CD14-positive monocyte (primary cell): ENCODE results near the gene EML4. TPM values are rescaled to one million over a fixed set of nuclear protein-coding genes. Genes with fewer than 3 reads are reported as not detected.
A peak's percentile ranks its signal among the peaks of the same experiment; 100 is the strongest.
"Not testable (repeated sequence)": the region's sequence is repeated elsewhere in the genome, so short reads cannot be mapped to it uniquely, and the experiment has no call there.

Experiments
- DNase-seq, 3 donors: peaks; one replicate each; pipeline ENCODE4 v3.0.0-alpha.2; 2011 to 2022
- H2AFZ ChIP-seq: 2 replicates; pipeline ENCODE4 v1.6.0; 2012; ENCODE audit warnings: mild to moderate bottlenecking, low read depth, low read length, inconsistent platforms; ENCODE audit not compliant: insufficient read depth, poor library complexity, severe bottlenecking
- H3K27ac ChIP-seq, 2 donors: 1 replicate in 1 of 2; 2 replicates in 1 of 2; pipeline ENCODE4 v1.5.1; 2012 to 2013; ENCODE audit warnings: low read length in 2 of 2, control low read depth in 1 of 2, inconsistent platforms in 1 of 2, low read depth in 1 of 2, mild to moderate bottlenecking in 1 of 2
- H3K27me3 ChIP-seq, 2 donors: one replicate each; pipeline versions ENCODE4 v1.6.0 to v1.6.1; 2011 to 2013; ENCODE audit warnings: low read length in 2 of 2; ENCODE audit not compliant: control insufficient read depth in 2 of 2, insufficient read depth in 2 of 2
- H3K36me3 ChIP-seq, 2 donors: replicated peaks in 1 of 2; 1 replicate in 1 of 2; 2 replicates in 1 of 2; pipeline versions ENCODE4 v1.5.1 to v1.6.1; 2012 to 2013; ENCODE audit warnings: low read length in 2 of 2, control low read depth in 1 of 2, inconsistent platforms in 1 of 2, mild to moderate bottlenecking in 1 of 2; ENCODE audit not compliant: insufficient read depth in 2 of 2, control insufficient read depth in 1 of 2
- H3K4me1 ChIP-seq, 2 donors: 1 replicate in 1 of 2; 2 replicates in 1 of 2; pipeline versions ENCODE4 v1.5.1 to v1.6.1; 2012 to 2013; ENCODE audit warnings: low read length in 2 of 2, control low read depth in 1 of 2, inconsistent platforms in 1 of 2, mild to moderate bottlenecking in 1 of 2, moderate library complexity in 1 of 2; ENCODE audit not compliant: insufficient read depth in 2 of 2, control insufficient read depth in 1 of 2
- H3K4me2 ChIP-seq: replicated peaks from 2 replicates; pipeline ENCODE3; 2012; ENCODE audit warnings: low read length, moderate library complexity, mild to moderate bottlenecking; ENCODE audit not compliant: poor library complexity, severe bottlenecking; ENCODE audit errors: extremely low read depth
- H3K4me3 ChIP-seq, 3 experiments: fragments of 200-600 bp in 1 of 3; sonication (generic) in 1 of 3; replicated peaks in 1 of 3; 1 replicate in 2 of 3; 2 replicates in 1 of 3; pipeline ENCODE4 v1.5.1; 2011 to 2013; ENCODE audit warnings: low read length in 3 of 3, mild to moderate bottlenecking in 3 of 3, control low read depth in 2 of 3, low read depth in 2 of 3, inconsistent platforms in 1 of 3, moderate library complexity in 1 of 3
- H3K79me2 ChIP-seq: 2 replicates; pipeline ENCODE4 v1.6.0; 2012; ENCODE audit warnings: mild to moderate bottlenecking, control low read depth, inconsistent platforms, low read length, moderate library complexity; ENCODE audit not compliant: insufficient read depth
- H3K9ac ChIP-seq: 2 replicates; pipeline ENCODE4 v1.6.0; 2017; ENCODE audit warnings: low read length, mild to moderate bottlenecking; ENCODE audit not compliant: insufficient read depth, poor library complexity, severe bottlenecking
- H3K9me3 ChIP-seq, 2 donors: replicated peaks in 1 of 2; 1 replicate in 1 of 2; 2 replicates in 1 of 2; pipeline versions ENCODE4 v1.5.1 to v1.6.1; 2012 to 2013; ENCODE audit warnings: low read length in 2 of 2, control low read depth in 1 of 2; ENCODE audit not compliant: control insufficient read depth in 1 of 2, insufficient read depth in 1 of 2
- H4K20me1 ChIP-seq: 2 replicates; pipeline ENCODE4 v1.6.0; 2012; ENCODE audit warnings: mild to moderate bottlenecking, low read length, control low read depth, moderate library complexity; ENCODE audit not compliant: insufficient read depth
- H3K27ac Mint-ChIP-seq, 7 donors: one replicate each; pipeline ENCODE4 v1.8.0; 2020; ENCODE audit warnings: mild to moderate bottlenecking in 7 of 7, mixed read lengths in 7 of 7, moderate library complexity in 6 of 7, inconsistent platforms in 2 of 7
- H3K27me3 Mint-ChIP-seq, 3 donors: one replicate each; pipeline ENCODE4 v1.8.0; 2021 to 2022; ENCODE audit warnings: low read depth in 3 of 3, mild to moderate bottlenecking in 3 of 3, mixed read lengths in 3 of 3, moderate library complexity in 3 of 3, inconsistent platforms in 1 of 3
- H3K36me3 Mint-ChIP-seq, 2 donors: one replicate each; pipeline ENCODE4 v1.8.0; 2020; ENCODE audit warnings: mixed read lengths in 2 of 2, inconsistent platforms in 1 of 2, mild to moderate bottlenecking in 1 of 2
- H3K4me1 Mint-ChIP-seq: one replicate; pipeline ENCODE4 v1.8.0; 2020; ENCODE audit warnings: mild to moderate bottlenecking, mixed read lengths
- H3K4me3 Mint-ChIP-seq, 2 donors: one replicate each; pipeline ENCODE4 v1.8.0; 2020; ENCODE audit warnings: mild to moderate bottlenecking in 2 of 2, mixed read lengths in 2 of 2, moderate library complexity in 1 of 2
- H3K9me3 Mint-ChIP-seq, 7 donors: one replicate each; pipeline ENCODE4 v1.8.0; 2020 to 2022; ENCODE audit warnings: mixed read lengths in 7 of 7, mild to moderate bottlenecking in 6 of 7, moderate library complexity in 6 of 7, inconsistent platforms in 2 of 7
- WGBS: methylation state at CpG from one replicate; pipeline ENCODE4 v1.1.5; 2013; ENCODE audit warnings: missing lambda C conversion rate; ENCODE audit not compliant: insufficient coverage; 5-methylcytosine and 5-hydroxymethylcytosine counted together
- intact Hi-C, 2 donors: fragments of 100-400 bp; cut with micrococcal nuclease; formaldehyde crosslinking; loops; one replicate each; pipeline versions ENCODE4 v1.15.0 to v1.15.1; 2023
- polyA plus RNA-seq, 3 donors: library from polyadenylated mRNA; depleted of rRNA in 1 of 3; unstranded in 2 of 3; stranded (reverse) in 1 of 3; fragments of 300-500 nt in 2 of 3; fragments of >200 nt in 1 of 3; fragmentation: Illumina TruSeq in 2 of 3; gene quantifications; 1 replicate in 2 of 3; 2 replicates in 1 of 3; pipeline ENCODE4 v1.2.3, GENCODE V29; 2012 to 2021
- TF ChIP-seq, protein P1 (sequence below): fragments of 200-600 bp; IDR thresholded peaks from one replicate; pipeline ENCODE4 v1.8.0; 2022; ENCODE audit warnings: antibody characterized with exemption, mild to moderate bottlenecking

The EML4 gene
- polyA plus RNA-seq, 3 donors, result 11.5 to 24.3 (median 15.0) TPM

DNA sequence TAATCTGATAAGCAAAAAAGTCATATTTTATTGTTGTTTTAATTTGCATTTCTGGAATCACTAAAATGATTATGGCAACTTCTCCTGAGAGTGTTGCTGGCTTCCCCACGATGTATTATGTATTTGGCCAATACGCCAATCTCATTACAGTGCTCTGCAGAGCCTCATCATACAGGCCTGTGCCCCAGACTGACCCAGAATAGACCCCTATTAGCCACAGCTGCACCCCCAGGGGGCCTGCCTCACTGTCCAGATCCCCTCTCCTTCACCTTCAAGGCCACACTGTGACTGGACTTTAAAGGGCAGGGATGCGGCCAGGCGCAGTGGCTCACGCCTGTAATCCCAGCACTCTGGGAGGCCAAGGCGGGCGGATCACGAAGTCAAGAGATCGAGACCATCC lies 209.3 kb downstream of the EML4 start:
- intact Hi-C loops, result no loop called here
- no peak overlapping the region for H3K27ac ChIP-seq
- H3K79me2 ChIP-seq, result no peaks in the 10 kb centered on the region
- no peak overlapping the region for H3K27ac Mint-ChIP-seq
- H3K4me3 ChIP-seq, result no peak overlapping the region
- no peak overlapping the region for H3K9ac ChIP-seq
- H3K36me3 Mint-ChIP-seq, result no peaks in the 10 kb centered on the region
- H3K4me1 ChIP-seq, result no peaks in the 10 kb centered on the region
- H3K36me3 ChIP-seq, result no peaks in the 10 kb centered on the region
- peaks cover 3 to 4% (median 3%) of the 10 kb centered on the region in 3 donors for H3K27me3 Mint-ChIP-seq
- H2AFZ ChIP-seq, result no peak overlapping the region
- WGBS, result 94% methylated on average over 2 of the region's 9 CpGs
- no peaks in the 10 kb centered on the region for H3K9me3 Mint-ChIP-seq
- H4K20me1 ChIP-seq, result no peaks in the 10 kb centered on the region
- H3K27me3 ChIP-seq, result no peaks in the 10 kb centered on the region
- DNase-seq, result no peak
- H3K4me3 Mint-ChIP-seq, result no peak overlapping the region
- no peaks in the 10 kb centered on the region for H3K9me3 ChIP-seq
- TF ChIP-seq, protein P1, sequence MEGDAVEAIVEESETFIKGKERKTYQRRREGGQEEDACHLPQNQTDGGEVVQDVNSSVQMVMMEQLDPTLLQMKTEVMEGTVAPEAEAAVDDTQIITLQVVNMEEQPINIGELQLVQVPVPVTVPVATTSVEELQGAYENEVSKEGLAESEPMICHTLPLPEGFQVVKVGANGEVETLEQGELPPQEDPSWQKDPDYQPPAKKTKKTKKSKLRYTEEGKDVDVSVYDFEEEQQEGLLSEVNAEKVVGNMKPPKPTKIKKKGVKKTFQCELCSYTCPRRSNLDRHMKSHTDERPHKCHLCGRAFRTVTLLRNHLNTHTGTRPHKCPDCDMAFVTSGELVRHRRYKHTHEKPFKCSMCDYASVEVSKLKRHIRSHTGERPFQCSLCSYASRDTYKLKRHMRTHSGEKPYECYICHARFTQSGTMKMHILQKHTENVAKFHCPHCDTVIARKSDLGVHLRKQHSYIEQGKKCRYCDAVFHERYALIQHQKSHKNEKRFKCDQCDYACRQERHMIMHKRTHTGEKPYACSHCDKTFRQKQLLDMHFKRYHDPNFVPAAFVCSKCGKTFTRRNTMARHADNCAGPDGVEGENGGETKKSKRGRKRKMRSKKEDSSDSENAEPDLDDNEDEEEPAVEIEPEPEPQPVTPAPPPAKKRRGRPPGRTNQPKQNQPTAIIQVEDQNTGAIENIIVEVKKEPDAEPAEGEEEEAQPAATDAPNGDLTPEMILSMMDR, result no peak
- no peaks in the 10 kb centered on the region for H3K4me1 Mint-ChIP-seq
- H3K4me2 ChIP-seq, result no peak overlapping the region

- H3K9me3 Mint-ChIP-seq, H3K27me3 ChIP-seq, intact Hi-C loops, H3K9me3 ChIP-seq, H3K36me3 Mint-ChIP-seq, H3K9ac ChIP-seq, H3K79me2 ChIP-seq, H3K4me1 ChIP-seq, H3K4me2 ChIP-seq, H3K4me1 Mint-ChIP-seq, H3K27me3 Mint-ChIP-seq, H4K20me1 ChIP-seq, H3K4me3 ChIP-seq, H3K27ac ChIP-seq, H3K4me3 Mint-ChIP-seq, H2AFZ ChIP-seq, DNase-seq, H3K36me3 ChIP-seq: not testable (repeated sequence)
- WGBS, result 100% methylated on average over 3 of the region's 7 CpGs
- peak overlapping the region in 1 of 7 donors; percentile 46 for H3K27ac Mint-ChIP-seq
These were observed 210.9 kb downstream of the EML4 start for GRCh38 chr2:42380026-42380425.
